Activated T-cell treated with anti-CD3 and anti-CD28 coated beads for 4 hours (primary cell): ENCODE results near the gene RNU6-1.

ENCODE experiments used
- DNase-seq: peaks from one replicate; pipeline ENCODE4 v3.0.0-alpha.2; 2020

The RNU6-1 gene

GRCh38 chr15:67832031-67832551 is 7.8 kb downstream of the RNU6-1 start:
- no peak for DNase-seq

- DNase-seq, result no peak
These were observed 8.5 kb downstream of the RNU6-1 start for GRCh38 chr15:67831363-67831762.

GRCh38 chr15:67829647-67830504 is 10.0 kb downstream of the RNU6-1 start:
- no peak for DNase-seq

- no peak for DNase-seq
These were observed 10.7 kb downstream of the RNU6-1 start for GRCh38 chr15:67828969-67829646.

- no peak for DNase-seq
These were observed 11.4 kb downstream of the RNU6-1 start for GRCh38 chr15:67828278-67828968.

GRCh38 chr15:67827562-67828277 is 12.1 kb downstream of the RNU6-1 start:
- no peak for DNase-seq

- no peak for DNase-seq
These were observed 12.9 kb downstream of the RNU6-1 start for GRCh38 chr15:67826717-67827561.

- no peak for DNase-seq
These were observed 13.7 kb downstream of the RNU6-1 start for GRCh38 chr15:67825881-67826716.

GRCh38 chr15:67824976-67825880 is 14.6 kb downstream of the RNU6-1 start, which contains the start of gene SKOR1:
Gene SKOR1 (plus strand): TSS chr15:67825509. CDS start chr15:67825603, 94 bp downstream.
- DNase-seq, result no peak

- DNase-seq, result no peak
These were observed 15.5 kb downstream of the RNU6-1 start for GRCh38 chr15:67824197-67824968.

- DNase-seq, result no peak
These were observed 16.3 kb downstream of the RNU6-1 start for GRCh38 chr15:67823314-67824196.

- no peak for DNase-seq
These were observed 17.1 kb downstream of the RNU6-1 start for GRCh38 chr15:67822537-67823313.

GRCh38 chr15:67821784-67822440 is 17.9 kb downstream of the RNU6-1 start:
- DNase-seq, result no peak

GRCh38 chr15:67820992-67821783 is 18.7 kb downstream of the RNU6-1 start:
- DNase-seq, result no peak
